Suppressor macrophage treated with lipopolysaccharide for 1 hour (primary cell): ENCODE data around the gene PMEPA1.
A peak's percentile ranks its signal among the peaks of the same experiment; 100 is the strongest.

Source experiments
- DNase-seq, 3 donors: peaks; one replicate each; pipeline ENCODE4 v3.0.0-alpha.2; 2020 to 2022

PMEPA1 gene

DNA sequence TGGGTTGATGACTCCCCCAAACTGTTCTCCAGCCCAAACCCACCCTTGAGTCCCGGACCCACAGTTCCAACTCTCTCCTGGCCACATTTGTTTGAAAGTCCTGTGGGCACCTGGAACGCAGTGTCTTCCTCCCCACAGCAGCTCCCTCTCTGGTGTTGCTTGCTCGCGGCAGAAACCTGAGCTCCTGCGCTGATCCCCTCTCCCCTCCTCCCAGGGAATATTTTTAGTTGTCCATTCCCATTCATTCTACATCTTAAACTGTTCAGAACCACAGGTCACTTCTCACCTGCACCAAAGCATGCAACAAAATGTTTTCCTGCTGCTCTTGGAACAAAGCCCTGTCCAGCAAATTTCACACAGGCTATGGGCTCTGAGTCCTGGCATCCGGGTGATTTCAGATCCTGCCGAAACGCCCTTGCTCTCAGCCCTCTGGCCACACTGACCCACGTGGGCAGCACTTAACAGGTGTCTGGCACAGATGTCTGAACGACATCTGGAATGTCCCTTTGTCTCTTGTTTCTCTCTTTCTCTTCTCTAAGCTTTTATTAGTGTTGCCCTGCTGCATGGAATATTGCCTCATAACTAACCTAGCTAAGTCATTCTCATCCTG, 27.0 kb upstream of the PMEPA1 start:
- DNase-seq: no peak

DNA sequence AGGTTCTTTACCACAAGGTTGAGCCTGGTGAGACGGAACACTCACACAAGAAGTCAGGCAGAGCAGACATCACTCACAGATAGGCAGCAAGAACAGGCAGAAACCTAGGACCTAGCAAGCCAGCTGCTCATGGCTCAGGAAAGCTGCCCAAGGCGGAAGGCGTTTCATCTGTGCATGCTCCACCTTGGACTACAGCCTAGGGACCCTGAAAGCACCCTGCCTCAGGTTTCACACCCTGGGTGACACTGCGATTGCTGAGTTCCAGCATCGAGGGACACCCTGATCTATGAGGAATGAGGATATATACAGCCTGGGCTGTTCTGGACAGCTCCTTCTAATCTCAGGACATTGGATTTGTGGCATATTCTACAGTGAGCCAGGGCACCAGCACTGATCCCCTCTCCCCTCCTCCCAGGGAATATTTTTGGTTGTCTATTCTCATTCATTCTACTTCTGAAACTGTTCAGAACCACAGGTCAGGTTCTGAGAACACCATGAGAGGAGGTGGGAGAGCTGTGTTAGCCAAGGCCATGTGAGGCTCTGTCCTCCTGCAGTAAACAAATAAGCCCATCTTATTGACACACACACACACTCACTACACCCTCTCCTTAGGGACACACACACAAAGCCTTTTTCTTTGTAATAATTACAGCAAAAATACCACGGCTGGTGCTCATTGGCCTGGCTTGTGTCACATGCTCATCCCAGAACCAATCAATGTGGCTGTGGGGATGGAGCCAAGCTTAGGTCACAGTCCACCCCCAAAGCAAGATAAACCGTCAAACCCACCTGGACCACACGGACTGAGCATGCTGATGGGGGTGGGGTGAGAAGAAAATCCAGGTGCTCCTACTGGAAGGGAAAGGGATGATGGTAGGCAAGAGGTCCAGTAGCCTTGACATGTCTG, 26.3 kb upstream of the PMEPA1 start:
- DNase-seq: no peak

DNA sequence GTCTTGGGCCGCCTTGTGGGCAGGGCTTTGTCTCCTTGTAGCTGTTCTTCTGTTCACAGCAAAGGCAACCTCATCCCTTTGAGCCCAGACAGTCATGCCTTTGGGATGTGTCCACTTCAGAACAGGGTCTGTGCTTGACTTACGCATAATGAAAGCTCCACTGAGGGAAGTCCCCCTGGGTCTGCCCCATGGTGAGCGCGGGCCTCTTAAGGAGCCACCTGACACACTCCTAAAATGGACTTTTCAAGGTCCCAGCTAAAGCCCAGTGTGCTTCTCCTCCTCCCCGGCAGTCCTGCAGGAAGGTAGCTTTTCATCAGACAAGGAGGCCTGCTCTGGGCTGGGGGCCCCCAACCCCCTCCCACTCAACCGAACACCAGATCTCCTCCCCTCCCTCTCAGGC, 24.9 kb upstream of the PMEPA1 start:
- no peak for DNase-seq

DNA sequence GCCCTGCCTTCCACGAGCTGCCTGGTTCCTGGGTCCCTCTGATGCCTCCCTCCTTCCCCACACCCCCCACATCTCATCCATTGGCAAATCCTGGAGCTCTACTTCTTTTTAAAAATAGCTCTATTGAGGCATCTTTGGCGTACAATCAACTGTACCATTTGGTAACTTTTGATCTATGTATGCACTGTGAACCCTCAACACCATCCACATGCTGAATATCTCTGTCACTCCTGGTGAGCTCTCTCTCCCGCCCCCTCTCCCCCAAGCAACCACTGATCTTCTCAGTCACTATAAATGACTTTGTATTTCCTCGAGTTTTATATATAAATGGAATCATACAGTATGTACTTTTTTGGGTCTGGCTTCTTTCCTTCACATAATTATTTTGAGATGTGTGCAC, 22.4 kb upstream of the PMEPA1 start:
- no peak for DNase-seq

DNA sequence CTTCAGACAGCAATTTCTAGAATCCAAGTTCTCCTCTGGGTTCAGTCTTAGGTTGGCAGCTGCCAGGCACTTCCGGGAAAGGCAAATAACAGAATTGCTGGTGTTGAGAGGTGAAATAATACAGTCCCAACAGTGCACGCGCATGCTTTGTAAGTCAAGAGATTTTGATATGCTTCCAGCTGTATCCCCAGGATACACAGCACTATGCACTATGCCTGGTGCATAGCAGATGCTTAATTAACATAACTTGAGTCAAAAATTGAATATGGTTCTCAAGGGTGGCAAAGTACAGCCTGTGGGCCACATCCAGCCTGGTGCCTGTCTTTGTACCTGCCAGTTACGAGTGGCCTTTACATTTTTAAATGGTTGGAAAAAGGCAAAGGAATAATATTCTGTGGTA, 18.9 kb upstream of the PMEPA1 start:
- no peak for DNase-seq

DNA sequence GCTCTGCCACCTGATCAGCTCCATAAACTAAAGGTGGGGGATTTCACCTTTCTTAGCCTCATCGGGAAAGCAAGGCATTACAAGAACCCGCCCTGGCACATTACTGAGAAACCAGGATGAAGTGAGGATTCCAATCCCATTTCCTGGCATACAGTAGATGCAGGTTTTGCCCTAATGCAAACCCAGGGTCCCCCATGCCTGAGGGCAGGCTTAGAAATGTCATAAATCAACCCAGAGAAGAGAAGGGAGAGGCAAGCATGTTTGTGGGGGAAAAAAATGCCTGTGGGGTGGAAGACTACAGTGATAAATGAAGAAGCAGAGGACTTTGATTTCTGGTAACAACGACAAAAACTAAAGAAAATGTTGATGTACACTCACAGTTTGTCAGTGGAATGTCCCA, 18.0 kb upstream of the PMEPA1 start:
- no peak for DNase-seq

DNA sequence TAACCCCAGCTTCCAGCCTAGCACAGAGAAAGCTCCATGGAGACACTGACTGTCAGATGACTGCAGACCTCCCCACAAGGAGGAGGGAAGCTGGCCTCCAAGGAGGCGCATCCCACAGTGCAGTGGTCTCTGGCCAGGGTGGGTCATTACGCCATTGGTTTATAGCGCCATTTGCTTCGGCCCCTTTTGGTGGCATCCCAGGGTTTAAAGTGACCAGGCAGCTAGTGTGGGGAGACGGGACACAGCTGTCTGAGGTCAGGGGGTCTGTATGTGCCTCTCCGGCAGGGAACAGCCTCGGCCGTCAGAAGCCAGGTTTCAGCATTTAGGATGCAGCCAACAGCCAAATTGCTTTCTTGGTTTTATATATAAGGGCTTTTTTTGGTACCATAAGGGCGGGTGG, 15.8 kb upstream of the PMEPA1 start:
- DNase-seq: no peak

DNA sequence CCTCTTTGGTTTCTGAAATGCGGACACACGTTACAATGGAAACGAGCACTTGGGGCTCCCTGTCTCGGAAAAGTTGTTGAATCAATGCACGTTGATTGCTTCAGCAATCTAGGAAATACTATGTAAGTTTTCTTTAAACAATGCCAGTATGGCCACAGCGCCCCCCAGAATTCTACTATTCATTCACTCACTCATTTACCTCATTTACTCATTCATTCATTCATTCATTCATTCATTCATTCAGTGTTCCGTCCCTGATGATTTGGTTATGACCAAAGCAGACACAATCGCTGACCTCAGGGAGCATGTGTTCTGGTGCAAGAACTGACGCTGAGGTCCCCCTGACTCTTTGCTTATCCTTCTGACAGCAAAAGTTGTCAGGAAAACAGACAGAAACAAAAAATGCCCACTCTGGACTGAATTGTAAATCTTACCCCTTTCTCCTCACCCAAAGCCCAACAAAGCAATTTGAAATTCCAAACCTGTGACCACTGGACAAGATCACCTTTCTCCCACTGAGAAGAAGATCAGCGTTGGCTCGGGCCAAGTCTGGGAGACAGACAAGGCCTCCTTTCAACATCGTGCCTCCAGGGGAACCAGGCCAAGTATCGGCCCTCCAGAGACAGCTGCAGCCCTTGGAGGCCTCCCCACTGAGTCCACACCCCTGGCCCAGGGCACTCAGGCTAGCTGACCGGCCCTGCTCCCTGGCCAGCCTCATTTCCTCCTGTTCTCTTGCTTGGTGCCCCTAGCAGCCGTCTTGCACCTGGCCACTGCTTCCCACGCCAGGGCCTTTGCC, 15.0 kb upstream of the PMEPA1 start:
- DNase-seq: no peak

DNA sequence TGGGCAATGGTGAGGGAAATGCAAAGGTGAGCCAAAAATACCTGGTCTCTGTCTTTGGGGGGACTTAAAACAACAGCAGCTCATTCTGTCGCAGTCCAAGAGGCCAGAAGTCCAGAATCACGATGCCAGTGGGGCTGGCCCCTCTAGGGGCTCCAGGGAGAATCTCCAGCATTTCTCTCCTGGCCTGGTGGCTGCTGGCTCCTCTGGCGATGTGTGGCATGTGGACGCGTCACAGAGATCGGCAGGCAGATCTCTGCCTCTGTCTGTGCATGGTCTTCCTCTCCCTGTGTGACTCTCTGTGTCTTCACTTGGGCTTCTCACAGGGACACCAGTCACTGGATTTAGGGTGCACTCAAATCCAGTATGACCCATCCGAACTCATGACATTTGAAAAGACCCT, 14.0 kb upstream of the PMEPA1 start:
- DNase-seq: no peak

DNA sequence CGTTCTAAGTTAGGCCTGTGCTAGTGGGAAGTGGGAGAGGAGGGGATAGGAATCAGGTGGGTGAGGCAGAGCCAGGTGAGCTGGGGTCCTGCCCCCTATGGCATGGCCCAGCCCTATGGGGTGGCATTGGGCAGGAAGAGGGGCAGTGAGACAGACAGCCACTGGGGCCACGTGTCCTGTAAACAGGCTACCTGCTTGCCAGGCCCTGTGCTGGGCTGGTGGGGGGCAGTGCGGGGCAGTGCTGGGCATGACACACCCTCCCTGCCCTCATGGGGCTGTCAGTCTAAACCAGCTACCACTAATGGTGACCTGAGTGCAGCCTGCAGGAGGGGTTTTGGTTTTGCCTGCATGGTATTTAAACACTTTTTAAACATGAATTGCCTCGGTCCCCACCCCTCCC, 10.1 kb upstream of the PMEPA1 start:
- DNase-seq: no peak

DNA sequence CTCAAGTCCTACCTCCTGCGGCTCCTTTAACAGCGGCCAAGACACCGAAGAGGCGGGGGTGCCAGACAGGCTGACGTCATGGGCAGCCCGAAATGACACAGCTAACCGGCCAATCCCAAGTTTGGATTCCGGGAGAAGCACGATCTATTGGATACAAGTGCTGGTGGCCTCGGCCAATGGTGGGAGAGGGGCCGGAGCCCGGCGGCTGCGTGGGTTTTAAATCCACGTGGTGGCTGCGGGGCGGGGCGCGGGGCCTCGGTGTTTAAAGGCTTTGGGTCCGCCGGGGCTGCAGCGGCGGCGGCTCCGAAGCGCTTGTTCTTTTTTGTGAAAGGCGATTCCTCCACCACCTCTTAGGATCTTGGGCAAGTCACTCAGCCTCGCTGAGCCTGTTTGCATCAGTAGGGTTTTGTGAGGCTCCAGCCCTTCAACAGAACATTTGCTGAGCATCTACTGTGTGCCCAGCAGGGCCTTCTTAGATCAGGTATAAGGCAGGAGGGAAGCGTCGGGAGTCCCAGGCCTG, 8.7 kb upstream of the PMEPA1 start:
- peak; percentile 97 to 98 (median 98) for DNase-seq

DNA sequence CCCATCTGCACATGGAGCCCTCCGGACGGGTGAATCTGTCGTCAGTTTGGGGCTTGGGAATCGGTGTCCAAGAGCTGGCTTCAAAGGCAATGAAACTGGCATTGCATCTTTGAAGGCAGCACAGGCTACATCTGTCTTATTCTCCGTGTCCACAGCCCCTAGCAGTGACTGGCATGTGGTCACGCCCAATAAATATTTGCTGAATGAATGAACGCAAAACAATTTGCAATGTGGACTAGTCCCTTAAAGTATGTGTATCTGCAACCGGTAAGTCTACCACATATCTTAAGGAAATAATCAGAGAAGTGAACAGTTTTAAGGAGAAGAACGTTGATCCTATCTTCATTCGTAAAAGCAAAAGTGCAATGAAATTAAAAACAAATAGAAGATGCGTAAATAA, 8.0 kb upstream of the PMEPA1 start:
- no peak for DNase-seq

DNA sequence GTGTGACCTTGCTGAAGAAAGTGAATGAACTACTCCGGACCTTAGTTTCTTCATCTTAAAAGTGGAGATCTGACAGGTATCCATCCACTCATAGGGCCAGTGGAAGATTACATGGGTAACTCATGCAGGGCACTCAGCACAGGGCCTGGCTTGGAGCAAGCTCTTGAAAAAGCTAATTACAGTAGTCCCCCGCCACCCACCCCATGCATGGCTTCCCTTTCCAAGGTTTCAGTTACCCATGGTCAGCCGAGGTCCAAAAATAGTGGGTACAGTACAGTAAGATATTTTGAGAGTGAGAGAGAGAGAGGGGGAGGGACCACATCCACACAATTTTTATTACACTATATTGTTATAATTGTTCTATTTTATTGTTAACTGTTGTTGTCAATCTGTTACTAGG, 7.1 kb upstream of the PMEPA1 start:
- DNase-seq: peak in 1 of 3 donors; percentile 27

DNA sequence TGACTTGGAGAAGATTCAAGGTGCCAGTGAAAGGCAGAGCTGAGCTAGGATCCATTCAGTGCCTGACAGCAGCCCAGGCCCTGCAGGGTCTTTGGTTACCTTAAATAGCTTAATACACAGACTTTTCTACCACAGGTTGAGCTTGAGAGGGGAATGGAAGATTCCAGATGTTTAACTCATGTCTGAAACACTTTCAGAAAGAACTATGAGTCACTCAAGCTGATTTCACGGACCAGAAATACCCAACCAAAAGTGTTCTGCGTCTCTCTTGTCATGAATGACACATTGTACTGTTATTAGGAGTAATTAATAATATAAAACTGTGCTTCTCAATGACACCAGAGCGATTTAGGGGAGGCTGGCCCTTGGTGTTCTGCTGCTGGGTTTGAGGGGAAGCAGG, 6.4 kb upstream of the PMEPA1 start:
- DNase-seq: peak in 1 of 3 donors; percentile 33

DNA sequence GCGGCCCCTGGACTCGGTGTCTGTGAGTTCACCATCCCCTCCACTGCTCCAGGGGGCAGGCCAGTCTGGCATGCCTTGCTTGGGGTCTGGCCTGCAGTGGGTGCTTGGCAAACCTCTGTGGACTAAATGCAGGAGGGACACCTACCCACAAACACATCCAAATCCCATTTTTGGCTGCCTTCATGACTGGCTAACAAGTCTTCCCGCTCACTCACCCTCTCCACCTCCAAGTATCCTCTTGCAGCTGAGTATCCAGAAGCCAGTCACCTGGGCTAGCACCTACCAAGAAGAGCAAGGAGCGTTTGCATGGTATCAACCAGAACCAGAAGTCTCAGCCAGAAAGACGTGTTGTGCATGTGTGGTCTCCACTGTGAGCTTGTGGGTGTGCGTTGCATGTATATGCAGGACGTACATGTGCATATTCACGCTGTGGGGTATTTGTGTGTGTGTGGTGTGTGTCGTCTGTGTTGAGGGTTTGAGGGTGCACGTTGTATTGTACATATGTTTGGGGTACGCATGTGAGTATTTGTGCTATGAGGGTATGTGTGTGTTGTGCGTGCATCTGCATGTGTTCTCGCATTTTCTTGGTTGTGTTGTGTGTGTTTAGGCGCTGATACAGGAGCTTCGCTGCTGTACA, 5.6 kb upstream of the PMEPA1 start:
- no peak for DNase-seq

DNA sequence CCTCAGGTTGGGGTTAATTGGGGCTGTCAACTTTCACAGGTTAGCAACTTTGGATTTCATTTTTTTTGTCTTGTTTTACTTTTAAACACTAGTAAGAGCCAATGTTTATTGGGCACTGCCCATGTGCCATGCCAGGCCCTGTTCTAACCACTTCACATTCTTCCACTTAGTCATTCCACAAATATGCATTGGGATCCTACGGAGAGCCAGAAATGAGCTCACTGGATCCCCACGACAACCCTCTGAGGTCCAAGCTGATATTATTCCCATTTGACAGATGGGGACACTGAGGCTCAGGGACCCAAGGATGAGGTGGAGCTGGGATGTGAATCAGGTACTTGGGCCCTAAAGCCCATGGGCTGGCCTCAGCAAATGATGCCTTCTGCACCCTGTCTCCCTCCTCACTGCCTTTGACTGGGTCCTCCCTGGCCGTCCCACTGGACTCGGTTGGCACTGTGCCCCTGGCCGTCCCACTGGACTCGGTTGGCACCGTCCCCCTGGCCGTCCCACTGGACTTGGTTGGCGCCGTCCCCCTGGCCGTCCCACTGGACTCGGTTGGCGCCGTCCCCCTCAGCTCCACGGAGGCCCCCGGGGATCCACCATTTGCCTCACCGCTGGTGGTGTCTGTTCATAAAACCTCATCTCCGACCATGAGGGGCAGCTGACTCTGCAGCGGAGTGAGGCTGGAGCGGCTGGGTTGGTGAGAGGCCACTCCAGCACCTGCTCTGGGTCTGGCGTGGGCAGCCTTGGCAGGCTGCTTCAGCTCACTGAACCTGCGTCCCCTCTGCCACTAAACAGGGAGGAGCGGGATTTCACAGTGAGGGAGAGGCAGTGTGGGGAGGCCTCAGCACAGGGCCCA, 4.8 kb upstream of the PMEPA1 start:
- DNase-seq: no peak

DNA sequence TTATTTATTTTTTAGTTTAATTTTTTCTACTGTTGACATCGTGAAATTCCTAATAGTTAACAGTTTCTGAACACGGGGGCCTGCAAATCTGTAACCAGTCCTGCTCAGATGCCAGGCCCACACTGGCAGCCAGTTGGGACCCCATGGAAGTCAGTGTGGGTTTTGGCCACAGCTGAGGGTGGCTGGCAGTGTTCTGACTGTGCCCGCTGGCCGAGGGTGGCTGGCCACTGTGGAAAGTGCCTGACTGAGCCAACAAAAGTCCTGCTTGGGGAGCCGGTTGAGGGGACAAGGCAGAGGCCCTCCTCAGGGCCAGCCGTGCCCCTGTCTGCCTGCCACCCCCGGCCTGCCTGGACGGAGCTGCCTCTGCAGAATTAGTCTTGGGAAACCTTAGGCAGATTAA, 4.1 kb upstream of the PMEPA1 start:
- no peak for DNase-seq

DNA sequence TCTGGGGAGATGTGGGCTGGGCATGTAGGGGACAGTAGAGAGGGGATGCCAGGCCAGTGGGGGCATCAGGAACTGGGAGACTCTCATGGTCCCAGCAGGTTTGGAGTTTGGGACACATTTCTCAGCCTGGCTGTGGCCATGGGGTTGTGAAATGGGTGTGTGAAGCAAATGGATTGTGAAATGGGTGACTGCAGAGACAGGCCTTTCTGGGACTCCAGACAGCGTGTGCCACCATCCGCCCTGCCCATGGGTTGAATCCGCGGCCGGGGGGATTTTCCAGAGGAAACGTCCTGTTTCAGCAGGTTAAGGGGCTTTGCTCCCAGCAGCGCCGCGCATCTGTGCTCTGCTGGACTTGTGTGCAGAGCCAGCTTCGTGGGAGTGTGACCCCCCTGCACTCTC, 3.7 kb upstream of the PMEPA1 start:
- DNase-seq: peak; percentile 69 to 81 (median 79)

DNA sequence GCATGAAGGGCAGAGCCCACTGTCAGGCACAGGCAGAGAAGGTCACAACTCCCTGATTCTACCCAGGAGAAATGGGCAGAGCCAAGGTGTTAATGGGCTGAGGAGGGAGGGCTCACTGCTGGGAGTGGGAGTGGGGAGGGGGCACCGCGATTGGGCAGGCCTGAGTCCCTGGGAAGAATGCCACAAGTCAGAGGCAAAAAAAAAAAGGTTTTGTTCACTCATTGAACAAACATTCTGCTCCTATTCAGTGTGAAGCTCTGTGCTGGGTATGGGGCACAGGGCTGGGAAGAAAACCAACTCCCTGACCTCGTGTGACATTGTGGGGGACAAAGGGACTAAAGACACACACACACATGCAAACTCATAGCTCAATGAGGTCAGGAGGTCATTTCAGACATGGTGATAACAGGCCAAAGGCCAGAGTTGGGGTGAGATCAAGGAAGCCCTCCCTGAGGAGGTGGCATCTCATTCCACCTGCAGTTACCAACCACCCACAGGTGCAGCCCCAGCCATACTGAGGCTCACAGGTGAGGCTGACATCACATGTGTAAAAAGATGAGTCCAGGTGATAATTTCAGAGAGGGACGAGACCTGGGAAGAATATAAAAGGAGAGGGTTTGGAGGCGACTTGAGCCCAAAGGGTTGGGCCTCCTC, 3.2 kb upstream of the PMEPA1 start:
- no peak for DNase-seq

DNA sequence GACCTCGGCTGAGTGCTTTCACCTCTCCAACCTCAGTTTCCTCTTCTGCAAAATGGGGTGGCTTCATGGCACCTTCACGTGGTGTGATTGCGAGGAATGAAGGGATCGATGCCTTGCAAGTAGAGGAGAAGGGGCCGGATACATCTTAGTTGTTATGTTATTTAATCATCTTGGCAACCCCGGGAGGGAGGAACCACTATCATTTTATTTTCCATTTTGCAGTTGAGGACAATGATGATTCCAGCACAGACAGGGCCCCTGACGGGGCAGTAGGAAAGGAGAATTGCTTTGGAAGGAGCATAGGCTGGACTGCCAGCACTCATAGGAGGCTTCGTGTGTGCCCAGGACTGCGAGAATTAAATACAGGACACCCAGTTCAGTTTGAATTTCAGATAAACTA, 2.5 kb upstream of the PMEPA1 start:
- DNase-seq: no peak

DNA sequence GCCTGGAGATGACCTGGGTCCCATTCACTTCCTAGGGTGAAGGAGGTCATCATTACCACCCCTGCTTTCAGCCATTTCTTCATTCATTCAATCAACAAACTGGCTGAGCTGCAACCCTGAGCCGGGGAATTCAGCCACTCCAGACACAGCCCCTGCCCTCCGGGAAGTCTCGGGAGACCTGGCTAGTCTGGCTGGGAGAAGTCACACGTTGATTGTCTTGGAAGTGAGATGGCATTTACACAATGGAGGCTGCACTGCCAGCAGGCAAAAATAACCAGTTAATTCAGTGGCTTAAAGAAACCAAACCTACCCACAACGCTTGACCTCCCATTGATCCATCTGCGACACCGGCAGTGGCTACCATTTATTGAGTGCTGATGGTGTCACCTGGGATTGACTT, 2.0 kb upstream of the PMEPA1 start:
- DNase-seq: no peak

DNA sequence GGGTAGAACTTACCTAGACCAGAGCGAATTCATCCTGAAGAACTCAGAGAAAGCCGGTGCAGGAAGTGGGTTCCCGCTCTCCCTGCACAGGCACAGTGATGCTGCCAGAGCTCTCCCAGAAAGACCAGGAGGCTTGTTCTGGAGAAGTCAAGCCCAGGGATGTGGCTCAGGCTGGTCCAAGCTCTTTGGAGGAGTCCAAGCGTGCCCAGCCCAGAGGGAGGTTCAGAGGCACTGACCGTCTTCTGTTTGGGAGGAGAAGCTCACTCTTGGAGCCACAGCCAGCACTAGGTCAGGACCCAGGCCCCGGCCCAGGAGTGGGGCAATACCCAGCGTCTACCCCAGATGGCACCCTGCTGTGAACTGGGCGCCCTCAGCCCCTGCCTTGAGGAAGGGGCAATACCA, 1.5 kb upstream of the PMEPA1 start:
- DNase-seq: no peak
